ENCODE data around the gene SH3PXD2A.
"Not testable (repeated sequence)": the region's sequence is repeated elsewhere in the genome, so short reads cannot be mapped to it uniquely, and the experiment has no call there.

SH3PXD2A gene

GRCh38 chr10:103739039-103739764, 116.2 kb downstream of the SH3PXD2A start:
- no peak for DNase-seq

DNA sequence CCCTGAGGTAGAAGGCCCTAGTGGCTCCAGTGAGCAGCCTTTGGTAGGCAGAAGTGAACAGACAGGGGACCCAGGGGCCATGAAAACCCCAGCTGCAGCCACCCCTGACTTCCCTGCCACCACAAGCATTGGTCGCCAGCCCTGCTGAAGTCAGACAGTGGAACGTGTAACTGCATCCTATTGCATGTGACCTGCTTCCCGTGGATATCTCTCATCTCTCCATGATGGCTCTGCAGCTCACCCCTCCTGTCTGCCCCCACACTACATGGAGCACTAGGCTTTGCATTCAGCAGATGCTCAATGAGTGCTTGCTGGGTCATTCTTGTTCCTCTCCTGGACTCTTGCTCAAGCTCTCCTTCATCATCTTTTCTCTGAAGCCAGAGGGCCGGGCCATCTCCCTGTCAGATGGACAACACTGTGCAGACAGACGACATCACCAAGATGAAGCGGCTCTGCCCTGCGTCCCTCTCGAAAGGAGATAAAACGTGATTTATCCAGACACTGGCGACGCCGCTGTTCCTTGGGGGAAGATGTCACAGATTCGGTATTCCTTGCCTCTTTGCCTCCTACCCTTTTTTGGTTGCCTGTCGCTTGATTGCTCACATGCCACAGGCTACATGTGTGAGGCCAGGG, 117.5 kb downstream of the SH3PXD2A start:
- DNase-seq, result no peak

- no peak for DNase-seq
Observed at GRCh38 chr10:103736763-103737162, 118.6 kb downstream of the SH3PXD2A start.

DNA sequence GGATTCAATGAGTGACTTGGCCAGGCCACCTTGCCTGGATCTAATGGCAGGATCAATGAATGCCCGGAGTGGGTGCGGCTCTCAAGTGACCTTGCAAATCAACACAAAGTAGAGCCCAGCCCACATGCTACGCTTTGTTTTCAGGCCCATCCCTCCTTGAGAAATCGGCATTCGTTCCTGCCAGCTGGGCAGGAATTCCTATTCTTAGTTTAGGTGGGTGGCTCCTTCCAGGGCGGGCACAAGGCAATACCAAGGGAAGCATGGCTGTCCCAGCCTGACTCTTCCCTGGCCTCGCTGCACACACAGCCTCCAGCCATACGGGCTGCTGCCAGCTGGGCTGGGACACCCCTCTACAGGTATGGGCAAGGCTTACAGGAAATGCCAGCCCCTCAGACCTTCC, 119.3 kb downstream of the SH3PXD2A start:
- DNase-seq, result no peak

DNA sequence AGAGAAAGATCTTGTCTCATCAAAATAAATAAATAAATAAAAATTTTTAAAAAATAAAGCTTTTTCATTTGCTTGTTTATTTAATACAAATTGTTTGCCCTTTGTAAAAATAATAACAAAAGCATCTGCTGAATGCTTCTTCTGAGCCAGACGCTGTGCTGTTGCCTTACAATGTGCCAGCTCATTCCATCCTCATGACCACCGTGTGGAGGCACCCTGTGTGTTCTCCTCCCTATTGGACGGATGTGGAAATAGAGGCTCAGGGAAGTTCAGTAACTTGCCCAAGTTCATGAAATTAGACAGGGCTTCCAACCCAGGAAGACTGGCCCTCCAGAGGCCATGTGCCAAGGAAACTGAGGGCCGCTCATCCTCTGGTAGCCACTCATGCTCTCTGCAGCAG, 120.6 kb downstream of the SH3PXD2A start:
- DNase-seq, result no peak

DNA sequence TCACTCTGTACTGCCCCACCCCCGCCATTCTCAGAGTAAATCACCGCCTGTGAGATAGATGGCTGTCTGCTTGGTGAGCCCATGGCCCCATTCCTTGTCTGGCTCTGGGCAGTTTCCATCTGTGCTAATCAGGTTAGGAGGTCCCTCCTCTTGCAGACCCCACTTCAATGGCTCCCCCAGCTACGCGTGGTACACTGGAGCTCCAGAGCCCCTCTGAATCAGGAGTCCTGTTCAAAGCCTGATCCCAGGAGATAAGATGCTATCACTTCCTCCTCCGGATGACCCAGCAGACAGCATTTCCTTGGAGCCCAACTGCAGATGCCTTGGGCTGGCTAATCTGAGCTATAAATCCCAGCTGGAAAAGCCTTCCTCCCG, 122.3 kb downstream of the SH3PXD2A start:
- DNase-seq, result no peak

- no peak for DNase-seq
Observed at GRCh38 chr10:103732339-103733044, 122.9 kb downstream of the SH3PXD2A start.

DNA sequence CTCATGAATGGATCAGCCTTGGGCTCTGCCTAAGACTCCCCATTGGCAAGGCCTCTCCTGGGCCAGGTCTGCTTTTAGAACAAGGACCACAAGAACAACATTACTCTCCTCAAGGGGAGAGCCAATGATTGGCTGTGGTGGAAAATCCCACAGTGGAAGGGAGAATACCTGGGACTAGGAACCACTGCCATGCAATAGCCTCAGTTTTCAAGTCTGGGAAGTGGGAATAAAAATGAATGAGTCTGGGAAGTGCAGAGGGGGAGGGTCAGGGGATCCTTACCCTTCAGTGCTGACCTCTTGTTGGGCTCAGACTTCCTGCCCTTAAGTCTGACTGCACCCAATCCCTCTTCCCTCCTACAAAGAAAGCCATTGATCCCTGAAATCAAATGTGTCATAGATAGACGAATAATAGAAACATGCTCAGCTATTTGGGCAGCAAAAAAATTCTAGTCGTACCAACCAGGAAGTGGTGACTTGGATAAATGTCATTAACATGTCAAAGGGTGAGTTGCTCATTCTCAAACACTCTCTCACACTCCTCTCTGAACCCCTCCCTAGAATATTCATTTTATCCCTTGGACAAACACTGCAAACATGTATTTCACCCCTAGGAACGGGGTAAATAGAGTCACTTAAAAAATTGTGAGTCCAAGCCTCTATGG, 123.6 kb downstream of the SH3PXD2A start:
- DNase-seq, result no peak

- DNase-seq, result not testable (repeated sequence)
Observed at GRCh38 chr10:103731026-103731425, 124.3 kb downstream of the SH3PXD2A start.

DNA sequence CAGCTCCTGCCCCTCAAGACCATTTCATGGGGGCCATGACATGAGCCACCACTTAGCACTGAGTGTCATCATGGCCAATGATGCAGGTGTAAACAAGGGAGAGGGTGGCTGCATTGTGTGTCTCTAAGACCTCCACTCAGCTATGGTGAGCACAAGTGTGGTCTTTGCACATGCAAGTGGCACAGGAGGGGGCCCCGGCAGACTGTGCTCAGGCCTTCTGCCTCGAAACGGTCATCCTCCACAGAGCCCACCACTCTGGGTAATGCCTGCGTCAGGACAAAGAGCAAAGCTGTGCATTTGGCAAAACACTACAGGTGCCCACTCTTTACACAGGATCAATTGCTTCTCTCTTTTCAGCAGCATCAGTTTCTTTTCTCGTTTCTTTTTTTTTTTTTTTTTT, 125.5 kb downstream of the SH3PXD2A start:
- DNase-seq, result no peak

GRCh38 chr10:103727991-103728689, 127.2 kb downstream of the SH3PXD2A start:
- DNase-seq, result no peak

DNA sequence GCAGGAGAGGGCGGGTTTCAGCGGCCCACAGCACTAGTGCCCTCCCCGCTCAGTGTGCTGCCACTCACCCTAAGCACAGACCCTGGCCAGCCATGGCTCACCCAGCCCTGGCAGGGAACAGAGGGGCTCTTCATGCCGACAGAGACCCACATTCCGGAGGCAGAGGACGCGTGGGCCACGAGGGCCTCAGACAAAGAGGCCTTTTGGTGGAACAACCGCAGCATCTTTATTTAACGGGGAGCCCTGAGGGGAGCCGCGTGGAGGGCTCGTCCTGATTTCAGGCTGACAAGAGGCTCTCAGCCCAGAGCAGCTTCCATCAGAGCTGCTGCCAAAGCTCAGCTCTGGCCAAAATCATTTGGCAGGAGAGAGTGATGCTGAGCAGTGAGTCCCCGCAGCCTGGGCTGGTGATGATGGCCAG, 127.8 kb downstream of the SH3PXD2A start:
- DNase-seq, result no peak

DNA sequence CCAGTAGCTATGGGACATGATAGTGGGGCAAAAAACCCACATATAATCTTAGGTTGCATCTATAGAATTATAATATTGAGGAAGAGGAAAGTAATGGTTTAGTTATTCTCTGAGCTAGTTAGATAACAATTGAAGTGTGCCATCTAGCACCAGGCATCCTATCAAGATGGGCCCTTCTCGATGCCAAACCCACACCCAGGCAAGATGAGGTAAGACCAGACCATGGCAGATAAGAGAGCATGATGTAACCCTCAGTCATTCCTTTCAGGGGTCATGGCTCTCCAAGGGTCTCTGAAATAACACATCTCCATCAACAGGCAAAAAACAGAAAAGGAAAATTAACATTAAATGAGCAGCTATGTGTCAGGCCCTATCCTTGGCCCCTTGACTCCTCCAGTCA, 128.7 kb downstream of the SH3PXD2A start:
- DNase-seq, result no peak

DNA sequence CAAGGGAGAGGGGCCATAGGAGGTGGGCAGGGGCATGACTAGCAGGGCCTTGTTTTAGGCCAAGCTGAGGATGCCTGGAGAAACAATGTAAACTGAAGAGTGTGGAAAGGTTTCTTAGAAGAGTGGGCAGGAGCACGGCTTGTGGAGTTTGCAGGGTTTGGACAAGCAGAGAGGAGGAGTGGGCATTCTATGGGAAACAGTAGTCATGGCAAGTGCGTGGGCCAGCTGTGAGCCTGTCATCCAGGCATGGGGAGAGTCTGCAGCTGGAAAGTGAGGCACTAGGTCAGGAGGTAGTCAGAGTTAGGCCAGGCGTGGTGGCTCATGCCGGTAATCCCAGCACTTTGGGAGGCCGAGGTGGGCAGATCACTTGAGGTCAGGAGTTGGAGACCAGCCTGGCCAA, 130.1 kb downstream of the SH3PXD2A start:
- no peak for DNase-seq

GRCh38 chr10:103724771-103725170, 130.6 kb downstream of the SH3PXD2A start:
- no peak for DNase-seq

- DNase-seq, result no peak
Observed at GRCh38 chr10:103724074-103724473, 131.3 kb downstream of the SH3PXD2A start.

DNA sequence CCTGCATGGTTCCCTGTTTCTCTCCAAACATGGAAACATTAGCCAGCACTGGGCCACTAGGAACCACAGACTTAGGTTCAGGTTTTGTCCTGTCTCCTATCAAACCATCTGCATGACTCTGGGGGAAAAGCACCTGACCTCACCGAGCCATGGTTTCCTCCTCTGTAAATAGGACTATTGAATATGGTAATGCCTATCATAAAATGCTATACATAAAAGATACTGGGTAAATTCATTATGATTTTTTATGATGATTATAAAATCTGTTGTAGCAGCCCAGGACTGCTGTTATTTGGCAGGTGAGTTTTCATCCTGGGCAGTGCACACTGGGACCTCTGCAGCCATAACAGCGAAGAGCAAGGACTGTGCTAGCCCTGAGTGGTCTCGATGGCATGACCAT, 131.8 kb downstream of the SH3PXD2A start:
- no peak for DNase-seq

- DNase-seq, result no peak
Observed at GRCh38 chr10:103722632-103723031, 132.7 kb downstream of the SH3PXD2A start.

GRCh38 chr10:103720964-103721335, 134.4 kb downstream of the SH3PXD2A start:
- no peak for DNase-seq

GRCh38 chr10:103720328-103720963, 134.9 kb downstream of the SH3PXD2A start:
- DNase-seq, result no peak

- DNase-seq, result no peak
Observed at GRCh38 chr10:103719036-103719435, 136.3 kb downstream of the SH3PXD2A start.

DNA sequence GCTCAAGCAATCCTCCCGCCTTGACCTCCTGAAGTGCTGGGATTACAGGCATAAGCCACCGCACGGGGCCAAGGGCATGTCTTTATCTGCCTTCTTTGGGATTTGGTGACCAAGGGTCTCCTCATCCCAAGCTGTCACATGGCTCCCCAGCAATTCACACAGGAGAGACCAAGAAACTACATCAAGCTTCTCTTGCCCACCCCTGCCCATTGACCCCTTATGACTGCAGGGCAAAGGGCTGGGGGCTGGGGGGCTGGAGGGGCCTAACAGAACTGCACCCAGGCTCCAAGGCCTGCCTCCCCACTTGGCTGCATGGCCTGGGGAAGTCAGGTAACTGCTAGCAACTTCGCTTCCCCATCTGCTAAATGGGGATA, 137.1 kb downstream of the SH3PXD2A start:
- DNase-seq, result no peak
